GM19395 (cell line): ENCODE measurements around the gene ESRRB.

ENCODE experiments used
- ATAC-seq: cut with Tn5 transposase; IDR thresholded peaks from one replicate; pipeline ENCODE4 v1.9.1; 2021; ENCODE audit warnings: mild to moderate bottlenecking, moderate library complexity; ENCODE audit not compliant: unreplicated experiment

The ESRRB gene

GRCh38 chr14:76396714-76397187 lies 20.8 kb downstream of the ESRRB start:
- ATAC-seq: no peak

- ATAC-seq: no peak
Observed at GRCh38 chr14:76405627-76406026, 29.7 kb downstream of the ESRRB start.

GRCh38 chr14:76407449-76408150 lies 31.7 kb downstream of the ESRRB start:
- ATAC-seq: no peak

- ATAC-seq: no peak
Observed at GRCh38 chr14:76408877-76409276, 32.9 kb downstream of the ESRRB start.

- no peak for ATAC-seq
Observed at GRCh38 chr14:76412501-76412900, 36.6 kb downstream of the ESRRB start.

GRCh38 chr14:76413106-76413961 lies 37.4 kb downstream of the ESRRB start:
- no peak for ATAC-seq

GRCh38 chr14:76413962-76414600 lies 38.1 kb downstream of the ESRRB start:
- ATAC-seq: no peak

GRCh38 chr14:76419399-76419798 lies 43.5 kb downstream of the ESRRB start:
- no peak for ATAC-seq

- no peak for ATAC-seq
Observed at GRCh38 chr14:76420827-76421226, 44.9 kb downstream of the ESRRB start.

- no peak for ATAC-seq
Observed at GRCh38 chr14:76421662-76422061, 45.7 kb downstream of the ESRRB start.

- ATAC-seq: no peak
Observed at GRCh38 chr14:76422662-76423061, 46.7 kb downstream of the ESRRB start.

- ATAC-seq: no peak
Observed at GRCh38 chr14:76423534-76423933, 47.6 kb downstream of the ESRRB start.

- ATAC-seq: no peak
Observed at GRCh38 chr14:76424359-76424758, 48.4 kb downstream of the ESRRB start.

GRCh38 chr14:76426161-76426696 lies 50.3 kb downstream of the ESRRB start:
- ATAC-seq: no peak

GRCh38 chr14:76428611-76429010 lies 52.7 kb downstream of the ESRRB start:
- ATAC-seq: no peak

GRCh38 chr14:76430017-76430416 lies 54.1 kb downstream of the ESRRB start:
- no peak for ATAC-seq

GRCh38 chr14:76430475-76430980 lies 54.6 kb downstream of the ESRRB start:
- no peak for ATAC-seq

GRCh38 chr14:76431538-76431937 lies 55.6 kb downstream of the ESRRB start:
- no peak for ATAC-seq

- no peak for ATAC-seq
Observed at GRCh38 chr14:76432827-76433752, 57.2 kb downstream of the ESRRB start.

GRCh38 chr14:76434220-76434619 lies 58.3 kb downstream of the ESRRB start:
- no peak for ATAC-seq
